NCI-H1092 (cell line): Measurements from ENCODE around the gene ZC3H6.

ENCODE experiments used
- DNase-seq: peaks from one replicate; lab custom pipeline; 2025; lab: John Stamatoyannopoulos, UW

Gene ZC3H6, protein sequence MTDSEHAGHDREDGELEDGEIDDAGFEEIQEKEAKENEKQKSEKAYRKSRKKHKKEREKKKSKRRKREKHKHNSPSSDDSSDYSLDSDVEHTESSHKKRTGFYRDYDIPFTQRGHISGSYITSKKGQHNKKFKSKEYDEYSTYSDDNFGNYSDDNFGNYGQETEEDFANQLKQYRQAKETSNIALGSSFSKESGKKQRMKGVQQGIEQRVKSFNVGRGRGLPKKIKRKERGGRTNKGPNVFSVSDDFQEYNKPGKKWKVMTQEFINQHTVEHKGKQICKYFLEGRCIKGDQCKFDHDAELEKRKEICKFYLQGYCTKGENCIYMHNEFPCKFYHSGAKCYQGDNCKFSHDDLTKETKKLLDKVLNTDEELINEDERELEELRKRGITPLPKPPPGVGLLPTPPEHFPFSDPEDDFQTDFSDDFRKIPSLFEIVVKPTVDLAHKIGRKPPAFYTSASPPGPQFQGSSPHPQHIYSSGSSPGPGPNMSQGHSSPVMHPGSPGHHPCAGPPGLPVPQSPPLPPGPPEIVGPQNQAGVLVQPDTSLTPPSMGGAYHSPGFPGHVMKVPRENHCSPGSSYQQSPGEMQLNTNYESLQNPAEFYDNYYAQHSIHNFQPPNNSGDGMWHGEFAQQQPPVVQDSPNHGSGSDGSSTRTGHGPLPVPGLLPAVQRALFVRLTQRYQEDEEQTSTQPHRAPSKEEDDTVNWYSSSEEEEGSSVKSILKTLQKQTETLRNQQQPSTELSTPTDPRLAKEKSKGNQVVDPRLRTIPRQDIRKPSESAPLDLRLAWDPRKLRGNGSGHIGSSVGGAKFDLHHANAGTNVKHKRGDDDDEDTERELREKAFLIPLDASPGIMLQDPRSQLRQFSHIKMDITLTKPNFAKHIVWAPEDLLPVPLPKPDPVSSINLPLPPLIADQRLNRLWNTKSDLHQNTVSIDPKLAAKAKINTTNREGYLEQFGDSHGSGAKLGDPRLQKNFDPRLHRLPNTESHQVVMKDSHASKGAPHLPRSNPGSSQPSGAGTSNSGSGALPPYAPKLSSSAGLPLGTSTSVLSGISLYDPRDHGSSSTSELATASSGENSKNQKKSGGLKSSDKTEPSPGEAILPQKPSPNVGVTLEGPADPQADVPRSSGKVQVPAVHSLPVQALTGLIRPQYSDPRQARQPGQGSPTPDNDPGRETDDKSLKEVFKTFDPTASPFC

DNA sequence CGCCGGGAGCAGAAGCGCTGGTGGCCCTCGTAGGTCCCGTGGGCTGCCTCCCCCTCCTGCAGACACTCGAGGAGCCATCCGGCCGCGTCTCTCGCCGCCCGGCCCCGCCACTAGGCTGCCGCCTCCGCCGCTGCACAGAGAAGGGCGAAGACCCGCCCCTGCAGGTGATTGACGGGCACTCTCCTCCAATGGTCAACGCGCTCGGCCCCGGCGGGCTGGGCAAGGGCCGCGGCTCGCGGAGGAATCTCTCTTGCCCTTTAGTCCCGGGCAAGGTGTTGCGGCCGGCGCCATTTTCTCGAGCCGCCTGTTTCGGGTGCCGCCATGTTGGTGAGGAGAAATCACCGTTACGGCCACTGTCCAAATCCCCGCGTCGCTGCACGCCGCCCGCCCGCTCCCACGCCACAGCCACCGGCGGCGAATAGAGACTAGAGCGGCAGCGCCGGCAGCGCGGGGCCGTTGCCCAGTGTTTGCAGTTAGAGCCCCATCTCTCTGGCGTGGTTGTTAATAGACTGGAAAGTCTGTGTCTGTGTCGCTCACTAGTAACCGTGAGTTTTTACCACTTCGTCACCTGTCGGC, at the start of gene ZC3H6:
Gene ZC3H6, plus strand, starts transcription at position 287 of the 576 bp plus-strand sequence. CDS start 398 bp downstream, outside the sequence.
- peak; percentile 90 for DNase-seq

DNA sequence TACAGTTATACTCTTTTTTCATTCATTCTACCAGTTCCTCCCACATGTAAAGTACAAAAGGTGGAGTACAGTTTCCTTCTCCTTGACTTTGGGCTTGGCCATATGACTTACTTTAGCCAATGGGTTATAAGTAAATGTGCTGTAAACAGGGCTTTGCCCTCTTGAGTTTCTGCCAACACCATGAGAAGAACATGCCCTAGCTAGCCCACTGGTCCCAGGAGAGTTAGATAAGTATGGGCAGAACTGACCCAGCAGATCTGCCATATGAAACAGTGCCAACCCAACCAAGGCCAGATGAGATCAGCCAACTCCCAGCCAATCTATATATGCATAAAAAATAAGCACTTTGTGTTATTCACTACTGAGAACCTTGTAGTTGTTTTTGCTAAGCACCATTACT, 46.0 kb upstream of the ZC3H6 start:
- no peak for DNase-seq

DNA sequence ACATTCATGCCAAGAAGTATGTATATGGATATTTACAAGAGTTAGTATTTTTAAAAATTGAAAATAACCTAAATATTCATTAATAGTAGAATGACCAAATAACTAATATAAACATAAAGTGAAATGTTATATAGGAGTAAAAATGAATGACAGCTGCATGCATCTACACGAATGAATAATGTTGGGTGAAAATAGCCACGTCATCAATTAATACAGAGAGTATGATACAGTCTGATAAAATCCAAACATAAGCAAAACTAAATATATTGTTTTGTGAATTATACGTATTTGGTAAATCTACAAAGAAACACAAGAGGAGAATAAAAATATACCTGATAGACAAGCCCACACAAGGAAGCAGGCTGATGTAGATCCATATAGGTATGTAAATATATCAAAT, 45.0 kb upstream of the ZC3H6 start:
- DNase-seq, result no peak

DNA sequence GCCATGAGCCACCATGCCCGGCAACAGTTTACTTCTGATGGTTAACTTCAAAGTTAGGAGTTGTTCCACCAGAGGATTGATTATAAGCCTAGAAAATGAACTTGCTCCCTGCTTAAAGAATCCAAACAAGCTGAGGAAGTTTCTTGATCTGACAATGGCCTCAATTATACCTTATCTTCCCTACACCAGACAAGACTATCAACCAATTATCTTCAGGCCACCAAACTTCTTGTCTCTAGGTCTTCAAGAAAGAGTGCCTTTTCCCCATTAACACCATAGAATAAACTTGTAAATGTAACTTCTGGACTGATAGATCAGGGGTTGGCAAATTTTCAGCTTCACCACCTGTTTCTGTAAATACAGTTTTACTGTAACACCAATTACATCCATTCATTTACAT, 35.5 kb upstream of the ZC3H6 start:
- no peak for DNase-seq

DNA sequence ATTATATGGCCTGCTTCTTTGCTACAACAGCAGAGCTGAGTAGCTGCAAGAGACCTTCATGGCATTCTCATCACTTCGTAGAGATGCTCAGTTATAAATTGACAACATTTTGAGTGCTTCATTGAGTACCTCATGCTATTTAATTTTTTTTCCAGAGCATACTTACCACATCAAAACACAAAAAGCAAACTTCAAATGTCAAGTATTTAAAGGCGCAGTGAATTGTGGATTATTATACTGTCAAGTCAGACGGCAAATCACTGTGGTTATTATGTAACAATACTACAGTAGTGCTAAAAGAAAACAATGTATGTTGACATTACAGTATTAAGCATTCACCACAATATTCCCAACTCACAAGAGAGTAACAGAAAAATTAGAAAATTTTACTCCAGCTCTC, 33.0 kb upstream of the ZC3H6 start:
- DNase-seq, result no peak

DNA sequence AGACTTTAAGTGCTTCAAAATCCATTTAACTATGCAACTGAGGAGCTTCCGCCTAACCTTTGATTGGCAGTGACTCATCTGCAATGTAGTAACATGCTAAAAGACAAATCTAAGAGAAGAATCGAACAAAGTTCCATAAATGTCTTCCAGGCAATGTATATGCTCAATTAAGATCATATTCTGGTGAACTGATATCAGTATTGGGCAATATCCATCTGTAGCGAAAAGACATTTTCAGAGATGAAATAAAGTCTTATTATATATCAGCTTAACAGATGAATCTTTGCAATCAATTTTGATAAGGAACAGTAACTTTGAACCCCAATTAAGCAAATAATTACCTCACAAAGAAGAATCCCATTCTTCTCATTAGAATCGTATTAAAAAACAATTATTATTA, 32.2 kb upstream of the ZC3H6 start:
- no peak for DNase-seq

DNA sequence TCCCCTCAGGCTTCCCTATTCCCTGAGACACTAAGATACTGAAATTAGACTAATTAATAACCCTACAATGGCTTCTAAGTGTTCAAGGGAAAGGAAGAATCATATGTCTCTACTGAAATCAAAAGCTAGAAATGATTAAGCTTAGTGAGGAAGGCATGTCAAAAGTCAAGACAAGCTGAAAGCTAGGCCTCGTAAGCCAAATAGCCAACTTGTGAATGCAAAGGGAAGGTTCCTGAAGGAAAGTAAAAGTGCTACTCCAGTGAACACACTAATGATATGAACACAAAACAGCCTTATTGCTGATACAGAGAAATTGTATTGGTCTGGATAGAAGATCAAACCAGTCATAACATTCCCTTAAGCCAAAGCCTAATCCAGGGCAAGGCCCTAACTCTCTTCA, 30.5 kb upstream of the ZC3H6 start:
- no peak for DNase-seq

DNA sequence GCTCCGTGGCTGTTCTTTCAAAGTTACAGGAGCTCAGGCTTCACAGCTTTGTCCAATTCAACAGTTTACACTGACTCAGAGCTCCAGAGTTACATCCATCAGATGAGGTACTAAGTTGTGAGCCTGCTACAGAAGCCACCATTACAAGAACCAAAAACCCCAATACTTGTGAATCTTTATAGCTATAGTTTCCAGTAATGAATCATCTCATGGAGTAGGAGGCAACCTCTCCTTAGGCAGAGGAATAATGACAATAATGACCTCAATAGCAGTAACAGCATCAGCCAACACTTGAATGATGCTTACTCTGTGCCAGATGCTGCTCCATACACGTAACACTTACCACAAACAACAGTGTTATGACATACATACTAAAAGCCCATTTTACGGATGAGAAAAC, 24.1 kb upstream of the ZC3H6 start:
- no peak for DNase-seq

DNA sequence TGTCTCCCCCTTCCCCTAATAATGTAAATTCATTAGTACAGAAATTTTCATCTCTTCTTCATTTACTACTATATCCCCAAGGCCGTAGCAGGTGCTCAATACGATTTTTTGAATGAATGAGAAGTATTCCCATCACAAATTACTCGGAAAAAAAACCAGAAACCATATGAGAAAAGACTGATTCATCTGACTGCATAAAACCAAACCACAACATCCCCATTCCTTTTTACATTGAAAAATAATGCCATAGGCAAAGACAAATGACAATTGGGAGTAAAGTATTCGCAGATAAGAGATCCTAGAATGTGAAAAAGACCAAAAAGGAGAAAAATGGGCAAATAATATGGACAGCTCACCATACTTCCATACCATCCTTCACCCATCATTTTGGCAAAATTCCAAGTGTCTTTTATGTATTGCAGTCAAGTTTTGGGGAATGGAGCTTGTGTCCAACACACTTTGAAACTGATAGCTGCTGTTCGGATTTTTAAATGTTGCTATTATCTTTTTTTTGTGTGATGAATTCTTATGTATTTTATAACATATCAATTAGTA, 22.1 kb upstream of the ZC3H6 start:
- DNase-seq, result no peak

DNA sequence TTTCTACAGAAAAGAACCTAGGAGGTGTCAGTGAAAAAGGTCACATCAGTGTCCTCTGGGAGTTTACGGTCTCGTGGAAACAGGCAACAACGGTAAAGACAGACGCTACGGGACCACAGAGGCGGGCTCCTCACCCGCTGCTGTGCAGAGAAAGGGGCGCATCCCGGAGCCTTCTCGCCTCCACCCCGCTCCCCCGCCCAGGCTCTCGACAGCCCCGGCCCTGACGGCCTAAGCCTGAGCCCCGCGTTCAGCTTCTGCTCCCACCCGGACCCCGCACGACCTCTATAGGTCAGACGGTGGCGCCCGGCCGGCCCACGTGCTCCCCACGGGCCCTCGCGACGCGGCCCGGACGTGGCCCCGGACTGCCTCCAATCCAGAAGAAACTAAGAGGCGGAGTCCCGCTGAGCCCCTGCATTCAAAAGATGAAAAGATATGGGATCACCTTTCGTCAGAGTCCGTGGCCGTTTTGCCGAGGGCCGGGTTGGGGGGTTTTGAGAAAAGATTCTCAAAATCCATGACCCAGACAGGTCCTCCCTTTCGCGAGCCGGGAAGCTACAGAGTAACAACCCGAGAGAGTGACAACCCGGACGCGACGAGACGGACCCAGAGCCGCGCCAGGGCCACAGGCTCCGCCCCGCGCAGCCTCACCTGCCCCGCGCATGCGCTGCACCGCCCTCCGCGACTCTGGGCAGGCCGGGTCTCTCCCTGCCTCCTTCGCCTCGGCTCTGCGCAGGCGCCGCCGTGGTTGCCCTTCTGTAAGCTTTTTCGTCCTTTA, 20.7 kb upstream of the ZC3H6 start, which contains the start of gene ZC3H8:
Gene ZC3H8, minus strand, starts transcription at position 577 of the 775 bp plus-strand sequence. Its CDS starts 61 bp downstream, at position 516.
- DNase-seq, result peak; percentile 81

DNA sequence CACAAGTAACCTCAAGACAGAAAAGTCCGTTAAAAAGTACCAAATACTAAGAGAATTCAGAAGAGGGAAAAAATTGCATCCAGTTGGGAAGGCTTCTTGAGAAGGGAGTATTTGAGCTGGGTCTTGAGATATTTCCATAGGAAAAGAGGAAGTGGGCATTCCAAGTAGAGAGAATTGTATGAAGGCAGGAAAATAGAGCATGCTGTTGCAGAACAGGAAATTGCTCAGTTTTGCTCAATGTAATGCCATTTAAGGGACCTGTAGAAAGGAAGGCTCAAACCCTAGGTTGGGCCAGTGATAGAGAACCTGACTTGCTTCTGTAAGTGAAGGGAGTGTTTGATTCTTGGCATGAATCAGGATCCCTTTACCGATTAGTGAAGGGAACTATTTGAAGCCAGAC, 19.5 kb upstream of the ZC3H6 start:
- no peak for DNase-seq

DNA sequence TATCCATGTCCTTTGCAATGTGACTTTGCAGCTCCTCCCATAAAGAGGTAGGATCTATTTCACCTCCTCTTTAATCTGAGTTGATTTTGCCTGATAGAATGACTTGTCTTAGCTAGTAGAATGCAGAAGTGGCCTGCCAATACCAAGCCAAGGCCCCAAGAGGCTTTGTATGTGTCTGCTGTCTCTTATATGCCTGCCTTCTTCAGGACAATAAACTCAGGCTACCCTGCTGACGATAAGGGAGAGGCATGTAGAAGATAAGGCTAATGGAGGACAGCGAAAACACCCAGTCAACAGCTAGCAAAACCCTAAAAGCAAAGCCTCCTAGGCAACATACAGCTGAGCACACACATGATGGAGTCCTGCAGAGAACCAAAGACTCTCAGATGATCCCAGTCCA, 18.7 kb upstream of the ZC3H6 start:
- DNase-seq, result no peak

DNA sequence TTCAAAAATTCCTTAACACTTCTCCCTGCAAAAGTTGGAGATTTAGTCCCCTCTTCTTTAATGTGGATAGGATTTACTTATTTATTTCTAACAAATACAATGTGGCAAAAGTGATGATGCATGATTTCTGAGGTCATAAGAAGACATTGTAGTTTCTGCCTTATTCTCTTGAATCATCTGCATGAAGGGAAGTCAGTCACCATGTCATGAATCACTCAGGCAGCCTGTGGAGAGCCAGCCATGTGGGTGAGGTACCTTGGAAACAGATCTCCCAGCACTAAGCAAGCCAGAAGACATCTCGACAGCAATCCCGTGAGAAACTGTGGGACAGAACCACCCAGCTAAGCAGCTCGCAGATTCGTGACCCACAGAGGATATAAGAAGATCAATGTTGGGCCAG, 17.8 kb upstream of the ZC3H6 start:
- no peak for DNase-seq

DNA sequence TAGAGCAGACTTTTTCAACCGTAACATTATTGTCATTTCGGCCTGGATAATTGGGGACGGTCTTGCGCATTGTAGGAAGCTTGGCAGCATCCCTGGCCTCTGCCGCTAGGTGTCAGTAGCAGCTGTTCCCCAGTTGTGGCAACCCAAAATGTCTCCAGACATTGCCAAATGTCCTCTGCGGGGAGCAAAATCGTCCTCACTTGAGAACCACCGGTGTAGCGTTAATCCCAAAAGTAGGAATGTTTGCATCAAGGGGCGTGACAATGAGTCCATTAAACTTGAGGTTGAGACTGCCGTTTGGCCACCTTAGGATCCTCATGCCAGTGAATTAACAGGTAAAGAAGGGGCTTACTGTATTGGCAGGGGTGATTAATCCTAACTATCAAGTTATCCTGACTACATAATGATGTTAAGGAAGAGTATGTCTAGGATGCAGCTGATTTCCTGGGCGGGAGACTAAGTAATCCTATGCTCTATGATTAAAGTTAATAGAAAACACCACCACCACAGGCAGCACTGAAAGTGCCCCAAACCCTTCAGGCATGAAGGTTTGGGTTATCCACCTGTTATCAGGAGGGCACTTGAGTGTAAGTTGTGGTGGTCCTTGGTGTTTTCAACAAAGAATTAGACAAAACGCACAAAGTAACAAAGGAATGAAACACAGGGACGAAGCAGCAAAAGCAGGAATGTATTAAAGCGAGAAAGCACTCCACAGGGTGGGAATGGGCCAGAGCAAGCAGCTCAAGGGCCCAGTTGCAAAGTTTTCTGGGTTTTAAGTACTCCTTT, 15.7 kb upstream of the ZC3H6 start:
- DNase-seq, result peak; percentile 59

DNA sequence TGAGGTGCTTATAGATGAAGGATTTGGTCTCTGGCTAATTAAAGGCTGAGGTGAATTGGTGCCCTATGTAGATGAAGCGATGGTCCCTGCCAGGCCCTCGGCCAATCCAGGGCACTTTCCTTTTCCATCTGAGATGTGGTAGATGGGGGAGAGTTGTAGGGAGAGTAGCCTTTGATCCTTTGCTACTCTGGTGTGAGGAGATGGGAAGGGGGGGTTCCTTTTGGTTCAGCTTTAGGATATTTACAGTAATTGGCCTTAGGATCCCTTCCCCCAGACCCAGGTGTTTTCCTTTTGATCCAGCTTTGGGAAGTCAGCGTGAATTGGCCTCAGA, 15.1 kb upstream of the ZC3H6 start:
- DNase-seq, result no peak

DNA sequence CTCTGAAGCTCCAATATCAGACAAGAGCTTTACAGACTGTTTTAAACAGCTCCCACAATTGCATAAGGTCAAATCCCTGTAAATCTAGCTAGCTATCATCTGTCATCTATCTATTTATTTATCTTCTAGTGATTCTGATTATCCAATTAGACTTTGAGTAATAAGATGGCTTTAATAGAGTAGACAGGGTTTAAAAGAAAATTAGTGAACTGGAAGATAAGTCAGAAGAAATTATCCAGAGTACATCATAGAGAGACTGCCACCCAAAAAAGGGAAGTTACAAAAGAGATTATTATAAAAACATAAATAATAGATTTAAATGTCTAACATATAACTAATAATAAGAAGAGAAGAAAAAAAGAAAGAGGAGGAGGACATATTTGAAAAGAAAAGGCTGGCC, 12.5 kb upstream of the ZC3H6 start:
- DNase-seq, result no peak

DNA sequence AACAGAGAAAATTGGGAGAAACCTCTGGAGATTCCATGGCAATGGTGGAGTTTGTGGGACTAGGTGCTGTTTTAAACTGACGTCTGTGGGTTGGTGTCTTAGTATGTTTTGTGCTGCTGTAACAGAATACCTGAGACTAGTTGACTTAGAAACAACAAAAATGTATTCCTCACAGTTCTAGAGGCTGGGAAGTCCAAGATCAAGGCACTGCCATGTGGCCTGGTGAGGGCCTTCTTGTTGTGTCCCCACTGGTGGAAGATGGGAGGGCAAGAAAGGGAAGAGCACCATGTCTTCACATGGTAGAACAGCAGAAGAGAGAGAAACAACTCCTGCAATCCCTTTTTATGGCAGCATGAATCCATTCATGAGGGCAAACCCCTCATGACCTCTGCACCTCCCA, 6.8 kb upstream of the ZC3H6 start:
- DNase-seq, result no peak

DNA sequence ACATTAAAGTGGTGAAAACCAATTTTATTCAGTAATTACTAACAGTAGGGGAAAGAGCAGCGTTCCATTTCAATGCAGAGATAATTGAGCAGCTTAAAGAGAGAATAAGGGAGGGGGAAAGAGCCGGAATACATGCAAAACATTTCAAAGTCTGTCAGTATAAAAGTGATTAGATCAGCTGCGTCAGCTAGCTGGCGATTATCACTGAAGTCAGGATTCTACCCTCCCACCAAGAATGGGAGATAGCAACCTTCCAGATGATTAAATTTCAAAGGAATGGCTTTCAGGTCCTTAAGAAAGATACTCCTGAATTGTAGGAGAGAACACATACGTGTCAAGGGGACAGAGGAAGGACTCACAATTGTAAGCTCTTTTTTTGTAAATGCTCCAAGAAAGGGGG, 2.7 kb upstream of the ZC3H6 start:
- no peak for DNase-seq

DNA sequence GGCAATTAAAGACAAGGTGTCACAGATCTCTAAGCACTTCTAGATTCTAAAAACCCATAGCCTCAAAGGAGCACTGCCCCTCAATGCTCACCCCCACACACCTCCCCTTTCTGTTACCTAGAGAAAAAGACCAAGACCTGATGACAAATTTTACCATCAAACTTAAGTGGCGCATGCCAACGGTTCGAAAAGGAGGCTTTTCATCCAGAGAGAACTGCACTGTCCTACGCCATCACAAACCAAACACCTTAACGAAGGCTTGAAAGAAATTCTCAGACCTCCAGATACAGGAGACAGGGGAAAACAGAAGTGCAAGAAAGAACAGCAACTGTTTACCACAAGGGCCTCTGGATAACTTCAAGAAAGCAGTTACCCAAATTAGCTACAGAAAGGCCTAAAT, 2.0 kb upstream of the ZC3H6 start:
- DNase-seq, result no peak
